Tibial nerve (tissue), 4 donors: Measurements from ENCODE around the gene TRAPPC2L. TPM values are rescaled to one million over a fixed set of nuclear protein-coding genes. Genes with fewer than 3 reads are reported as not detected.

Experiments used
- DNase-seq, 2 donors: peaks; one replicate each; pipeline ENCODE4 v3.0.0-alpha.2; 2019; ENCODE audit warnings: low spot score in 2 of 2
- H3K27ac ChIP-seq, 4 donors: fragments of 200-600 bp; sonication (generic) in 3 of 4; one replicate each; pipeline ENCODE4 v1.5.1; 2017 to 2019; ENCODE audit warnings: mild to moderate bottlenecking in 1 of 4
- H3K27me3 ChIP-seq, 2 donors: fragments of 200-600 bp; sonication (generic) in 1 of 2; one replicate each; pipeline versions ENCODE4 v1.5.1 to v1.6.0; 2017 to 2019
- H3K36me3 ChIP-seq, 3 donors: fragments of 200-600 bp; sonication (generic); one replicate each; pipeline ENCODE4 v1.5.1; 2018 to 2019
- H3K4me1 ChIP-seq, 4 donors: fragments of 200-600 bp; sonication (generic) in 3 of 4; one replicate each; pipeline ENCODE4 v1.5.1; 2017 to 2019
- H3K4me3 ChIP-seq, 4 donors: fragments of 200-600 bp; sonication (generic) in 3 of 4; one replicate each; pipeline ENCODE4 v1.5.1; 2017 to 2019; ENCODE audit warnings: mild to moderate bottlenecking in 1 of 4, moderate library complexity in 1 of 4
- H3K9me3 ChIP-seq, 4 donors: fragments of 200-600 bp; sonication (generic) in 3 of 4; one replicate each; pipeline ENCODE4 v1.5.1; 2017 to 2019
- EP300 ChIP-seq, 2 donors: sonication (generic); formaldehyde crosslinking; IDR thresholded peaks; one replicate each; pipeline ENCODE4 v1.6.1; 2017; ENCODE audit warnings: antibody characterized with exemption in 2 of 2, mild to moderate bottlenecking in 1 of 2
- POLR2A ChIP-seq, 2 donors: fragments of 450-650 bp; IDR thresholded peaks; one replicate each; pipeline ENCODE4 v1.6.1; 2017; ENCODE audit warnings: antibody characterized with exemption in 2 of 2, mild to moderate bottlenecking in 2 of 2, moderate library complexity in 2 of 2
- WGBS, 2 donors: methylation state at CpG; one replicate each; pipeline ENCODE4 v1.1.5; 2018; 5-methylcytosine and 5-hydroxymethylcytosine counted together
- total RNA-seq, 4 donors: library from RNA; depleted of rRNA; stranded (reverse); fragments of >200 nt; gene quantifications; one replicate each; pipeline ENCODE4 v1.1.0, GENCODE V29; 2016
- TF ChIP-seq, protein P1 (sequence below), 5 experiments: fragments of 200-600 bp in 3 of 5; fragments of 450-650 bp in 2 of 5; sonication (generic) in 3 of 5; IDR thresholded peaks; one replicate each; pipeline ENCODE4 v1.5.1; 2016 to 2019; ENCODE audit warnings: antibody characterized with exemption in 5 of 5, mild to moderate bottlenecking in 3 of 5, moderate library complexity in 2 of 5

Gene TRAPPC2L
- total RNA-seq, 4 donors from 2014 or later: 18.0 to 36.6 (median 22.9) TPM

DNA sequence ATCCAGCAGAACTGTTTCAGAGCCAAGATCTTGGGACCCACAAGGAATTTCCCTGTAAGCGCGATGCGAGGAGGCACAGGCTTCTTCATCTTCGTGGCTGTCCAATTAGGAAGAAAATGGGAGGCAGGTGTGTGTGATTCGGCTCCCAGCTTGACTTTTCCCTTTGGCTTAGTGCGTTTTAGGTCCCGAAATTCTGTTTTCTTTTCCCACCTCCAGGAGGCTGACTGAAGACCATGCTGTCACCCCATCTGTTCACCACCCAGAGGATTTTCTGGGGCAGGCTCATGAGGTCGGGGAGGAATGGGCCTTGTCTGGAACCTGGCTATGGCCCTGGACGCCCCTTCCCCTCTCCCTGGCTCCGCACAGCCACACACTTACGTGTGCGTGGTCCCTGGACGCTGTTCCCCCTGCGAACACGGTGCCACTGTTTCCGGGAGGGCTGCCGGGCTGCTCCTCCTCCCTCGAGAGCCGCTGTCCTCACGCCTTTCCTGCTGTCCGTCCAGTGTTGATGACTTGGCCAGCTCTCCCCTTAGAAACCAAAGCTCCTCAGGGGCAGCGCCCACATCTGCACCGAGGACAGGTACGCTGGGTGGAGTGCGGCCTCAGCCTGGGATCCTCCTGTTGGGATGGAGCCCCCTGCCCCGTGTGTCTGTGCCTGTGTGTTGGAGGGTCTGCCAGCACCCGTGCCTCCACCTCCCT lies 12.2 kb downstream of the TRAPPC2L start:
- no peaks in the 10 kb centered on the region for H3K9me3 ChIP-seq
- no peaks in the 10 kb centered on the region for H3K36me3 ChIP-seq
- peaks cover 0 to 11% (median 0%) of the 10 kb centered on the region in 4 donors for H3K4me1 ChIP-seq
- H3K27ac ChIP-seq: no peak overlapping the region
- no peak for TF ChIP-seq POLR2A (IDR thresholded peaks at IDR 0.05)
- TF ChIP-seq, protein P1, sequence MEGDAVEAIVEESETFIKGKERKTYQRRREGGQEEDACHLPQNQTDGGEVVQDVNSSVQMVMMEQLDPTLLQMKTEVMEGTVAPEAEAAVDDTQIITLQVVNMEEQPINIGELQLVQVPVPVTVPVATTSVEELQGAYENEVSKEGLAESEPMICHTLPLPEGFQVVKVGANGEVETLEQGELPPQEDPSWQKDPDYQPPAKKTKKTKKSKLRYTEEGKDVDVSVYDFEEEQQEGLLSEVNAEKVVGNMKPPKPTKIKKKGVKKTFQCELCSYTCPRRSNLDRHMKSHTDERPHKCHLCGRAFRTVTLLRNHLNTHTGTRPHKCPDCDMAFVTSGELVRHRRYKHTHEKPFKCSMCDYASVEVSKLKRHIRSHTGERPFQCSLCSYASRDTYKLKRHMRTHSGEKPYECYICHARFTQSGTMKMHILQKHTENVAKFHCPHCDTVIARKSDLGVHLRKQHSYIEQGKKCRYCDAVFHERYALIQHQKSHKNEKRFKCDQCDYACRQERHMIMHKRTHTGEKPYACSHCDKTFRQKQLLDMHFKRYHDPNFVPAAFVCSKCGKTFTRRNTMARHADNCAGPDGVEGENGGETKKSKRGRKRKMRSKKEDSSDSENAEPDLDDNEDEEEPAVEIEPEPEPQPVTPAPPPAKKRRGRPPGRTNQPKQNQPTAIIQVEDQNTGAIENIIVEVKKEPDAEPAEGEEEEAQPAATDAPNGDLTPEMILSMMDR (IDR thresholded peaks at IDR 0.05): no peak
- no peak for TF ChIP-seq EP300 (IDR thresholded peaks at IDR 0.05)
- H3K4me3 ChIP-seq: no peak overlapping the region
- peaks cover 0 to 31% of the 10 kb centered on the region in 2 donors for H3K27me3 ChIP-seq
- 82 to 85% methylated on average over 26 to 27 of the region's 27 CpGs for WGBS, 2 donors
- DNase-seq: no peak

DNA sequence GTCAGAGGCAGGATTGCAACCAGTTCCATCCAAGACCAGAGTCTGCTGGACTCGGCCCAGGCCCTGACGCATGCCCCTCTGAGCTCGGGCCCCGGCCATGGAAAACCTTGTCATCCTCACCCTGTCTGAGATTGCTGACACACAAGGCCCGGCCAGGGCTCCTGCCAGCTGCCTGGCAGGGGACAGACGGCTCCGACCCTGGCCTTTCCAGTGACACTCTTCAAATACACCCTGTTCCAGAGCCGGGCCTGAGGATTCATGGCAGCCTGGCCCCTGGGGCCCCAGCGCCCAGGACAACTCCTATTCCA lies 12.7 kb downstream of the TRAPPC2L start:
- peaks cover 0 to 11% (median 0%) of the 10 kb centered on the region in 4 donors for H3K4me1 ChIP-seq
- H3K27ac ChIP-seq: no peak overlapping the region
- H3K27me3 ChIP-seq: peaks cover 0 to 31% of the 10 kb centered on the region in 2 donors
- H3K36me3 ChIP-seq: no peaks in the 10 kb centered on the region
- no peaks in the 10 kb centered on the region for H3K9me3 ChIP-seq
- WGBS, 2 donors: 81 to 87% methylated on average over 4 to 9 of the region's 9 CpGs
- H3K4me3 ChIP-seq: no peak overlapping the region
- TF ChIP-seq, protein P1 (IDR thresholded peaks at IDR 0.05): no peak
- TF ChIP-seq POLR2A (IDR thresholded peaks at IDR 0.05): no peak
- TF ChIP-seq EP300 (IDR thresholded peaks at IDR 0.05): no peak
- DNase-seq: no peak

DNA sequence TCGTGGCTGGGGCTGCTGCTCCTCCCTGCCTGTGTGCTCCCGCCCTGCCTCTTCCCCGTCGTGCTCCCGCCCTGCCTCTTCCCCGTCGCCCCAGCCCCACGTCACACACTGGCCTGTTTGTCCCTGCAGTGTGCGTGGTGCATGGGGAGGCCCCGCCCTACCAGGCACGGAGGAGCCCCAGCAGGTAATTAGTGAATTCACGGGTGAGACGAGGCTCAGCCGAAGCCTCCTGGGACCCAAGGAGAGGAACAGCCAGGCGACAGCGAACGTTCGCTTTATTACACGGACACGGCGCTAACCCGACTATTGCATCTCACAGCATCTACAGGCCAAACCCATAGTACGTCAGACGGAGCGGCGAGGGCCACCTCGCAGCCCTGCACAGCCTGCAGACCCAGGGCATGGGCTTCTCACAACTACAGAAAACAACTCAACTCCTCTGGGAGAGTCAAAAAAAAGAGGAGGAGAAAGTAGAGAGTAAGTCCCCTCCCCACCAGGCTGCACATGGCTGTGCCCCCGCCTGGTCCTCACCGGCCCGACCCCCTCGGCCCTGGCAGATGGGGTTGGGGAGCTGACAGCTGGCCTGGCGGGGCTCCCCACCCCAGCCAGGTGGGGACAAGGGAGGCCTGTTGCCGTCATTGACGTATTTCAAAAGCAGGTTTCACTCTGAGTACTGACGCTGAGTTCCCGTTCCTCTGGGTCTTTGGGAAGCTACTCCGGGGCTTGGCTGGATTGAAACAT lies 13.9 kb downstream of the TRAPPC2L start:
- no peak overlapping the region for H3K27ac ChIP-seq
- H3K4me3 ChIP-seq: peak overlapping the region in 1 of 4 donors; percentile 27
- H3K9me3 ChIP-seq: no peaks in the 10 kb centered on the region
- no peaks in the 10 kb centered on the region for H3K36me3 ChIP-seq
- DNase-seq: no peak
- TF ChIP-seq EP300 (IDR thresholded peaks at IDR 0.05): no peak
- TF ChIP-seq, protein P1 (IDR thresholded peaks at IDR 0.05): no peak
- no peak for TF ChIP-seq POLR2A (IDR thresholded peaks at IDR 0.05)
- WGBS, 2 donors: 35 to 38% methylated on average over 35 to 37 of the region's 37 CpGs
- peaks cover 0 to 31% of the 10 kb centered on the region in 2 donors for H3K27me3 ChIP-seq
- H3K4me1 ChIP-seq: peaks cover 0 to 11% (median 0%) of the 10 kb centered on the region in 4 donors

DNA sequence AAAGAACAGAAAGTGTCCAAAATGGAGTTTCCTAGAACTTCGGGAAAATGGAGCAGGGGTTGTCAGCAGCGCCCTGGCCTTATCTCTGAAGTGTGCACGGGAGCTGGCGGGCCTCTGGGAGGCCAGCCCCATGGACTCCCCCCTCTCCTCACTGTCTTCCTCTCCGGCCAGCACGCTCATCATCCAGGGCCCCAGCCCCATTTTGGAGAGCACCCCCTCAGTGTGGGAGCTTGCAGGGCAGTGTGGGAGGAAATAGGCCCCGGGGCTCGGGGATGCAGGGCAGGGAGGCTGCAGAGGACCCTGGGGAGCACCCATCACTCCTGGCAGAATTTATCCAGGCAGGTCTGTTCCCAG lies 14.4 kb downstream of the TRAPPC2L start:
- peaks cover 0 to 11% (median 0%) of the 10 kb centered on the region in 4 donors for H3K4me1 ChIP-seq
- H3K27me3 ChIP-seq: peaks cover 0 to 31% of the 10 kb centered on the region in 2 donors
- H3K4me3 ChIP-seq: peak overlapping the region in 1 of 4 donors; percentile 27
- TF ChIP-seq POLR2A (IDR thresholded peaks at IDR 0.05) (no peak), EP300 (IDR thresholded peaks at IDR 0.05) (no peak)
- TF ChIP-seq, protein P1 (IDR thresholded peaks at IDR 0.05): no peak
- no peak overlapping the region for H3K27ac ChIP-seq
- 29 to 36% methylated on average over 8 of the region's 8 CpGs for WGBS, 2 donors
- no peaks in the 10 kb centered on the region for H3K36me3 ChIP-seq
- no peaks in the 10 kb centered on the region for H3K9me3 ChIP-seq
- no peak for DNase-seq
